ENCODE measurements around the gene PEAK3. TPM values are rescaled to one million over a fixed set of nuclear protein-coding genes. Genes with fewer than 3 reads are reported as not detected.

PEAK3 gene
- polyA plus RNA-seq, 1 experiment, result not detected

GRCh38 chr19:2230033-2230531 lies 51.9 kb downstream of the PEAK3 start:
- ChIA-PET POLR2A (no interaction called here), CTCF (interaction anchor here (1.1 to 1.6 kb wide), 2 partner anchors 15 to 86 kb away, joined by 4 to 5 read pairs; no protein-coding TSS in a partner anchor)
- Histone ChIP-seq H3K36me3 (ENCODE audit: control insufficient read depth, insufficient read depth, low read length) (peaks cover 41% of the 10 kb centered on the region), H3K27me3 (ENCODE audit: control insufficient read depth, insufficient read depth, low read length) (no peaks in the 10 kb centered on the region), H3K4me3 (ENCODE audit: low read depth, low read length) (no peak overlapping the region)
- TF ChIP-seq CTCF (IDR thresholded peaks at IDR 0.05; ENCODE audit: insufficient read depth, low read depth, low read length), result no peak
- DNase-seq (ENCODE audit: low read depth), result no peak

GRCh38 chr19:2229103-2230032 lies 52.6 kb downstream of the PEAK3 start:
- POLR2A ChIA-PET, result no interaction called here
- Histone ChIP-seq H3K36me3 (ENCODE audit: control insufficient read depth, insufficient read depth, low read length) (peaks cover 47% of the 10 kb centered on the region), H3K4me3 (ENCODE audit: low read depth, low read length) (no peak overlapping the region), H3K27me3 (ENCODE audit: control insufficient read depth, insufficient read depth, low read length) (no peaks in the 10 kb centered on the region)
- no peak for DNase-seq (ENCODE audit: low read depth)
- CTCF ChIA-PET, result interaction anchor here (1.0 to 1.6 kb wide), 3 partner anchors 14 to 87 kb away, joined by 3 to 5 read pairs (median 4); no protein-coding TSS in a partner anchor
- no peak for TF ChIP-seq CTCF (IDR thresholded peaks at IDR 0.05; ENCODE audit: insufficient read depth, low read depth, low read length)

DNA sequence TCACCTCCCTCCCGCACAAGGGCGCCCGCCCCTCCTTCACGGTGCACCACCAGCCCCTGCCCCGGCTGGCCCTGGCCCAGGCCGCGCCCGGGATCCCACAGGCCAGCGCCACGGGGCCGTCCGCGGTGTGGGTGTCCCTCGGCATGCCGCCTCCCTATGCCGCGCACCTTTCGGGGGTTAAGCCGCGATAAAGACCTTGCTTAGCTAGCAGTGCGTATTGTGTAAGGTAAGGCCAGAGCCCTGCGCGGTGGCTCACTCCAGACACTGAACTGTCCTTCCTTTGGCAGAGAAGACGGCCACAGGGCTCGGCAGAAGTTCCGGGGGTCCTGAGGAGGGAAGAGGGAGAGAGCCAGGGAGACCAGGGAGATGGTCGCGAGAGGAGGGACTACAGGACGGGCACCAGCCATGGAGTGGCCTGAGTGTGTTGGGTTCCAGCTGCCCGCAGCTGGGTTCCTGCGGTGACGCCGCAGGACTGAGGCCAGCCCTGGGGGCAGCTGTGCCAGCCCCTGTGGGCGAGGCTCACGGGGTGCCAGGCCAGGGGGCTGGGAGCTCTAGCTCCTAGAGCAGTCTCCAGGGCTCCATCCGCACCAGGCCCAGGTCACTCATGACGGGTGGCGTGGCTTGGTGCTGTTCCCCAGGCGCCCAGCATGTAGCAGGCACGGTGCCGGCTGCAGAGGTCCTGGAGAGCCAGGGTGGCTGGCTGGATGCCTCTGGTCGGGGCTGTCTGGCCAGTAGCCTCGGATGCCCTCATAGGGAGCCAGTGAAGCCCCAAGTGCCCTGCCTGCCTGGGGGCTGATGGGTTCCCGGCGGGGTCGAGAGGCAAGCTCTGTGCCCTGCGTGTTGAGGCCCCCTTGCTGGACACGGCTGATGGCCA lies 53.6 kb downstream of the PEAK3 start:
- ChIA-PET POLR2A (no interaction called here), CTCF (interaction anchor here (1.0 to 1.3 kb wide), 2 partner anchors 17 to 20 kb away, joined by 3 read pairs; no protein-coding TSS in a partner anchor)
- no peak for TF ChIP-seq CTCF (IDR thresholded peaks at IDR 0.05; ENCODE audit: insufficient read depth, low read depth, low read length)
- no peaks in the 10 kb centered on the region for H3K27me3 ChIP-seq (ENCODE audit: control insufficient read depth, insufficient read depth, low read length)
- DNase-seq (ENCODE audit: low read depth), result no peak
- H3K4me3 ChIP-seq (ENCODE audit: low read depth, low read length), result no peak overlapping the region
- H3K36me3 ChIP-seq (ENCODE audit: control insufficient read depth, insufficient read depth, low read length), result peaks cover 44% of the 10 kb centered on the region

GRCh38 chr19:2227415-2228156 lies 54.4 kb downstream of the PEAK3 start:
- H3K27me3 ChIP-seq (ENCODE audit: control insufficient read depth, insufficient read depth, low read length), result no peaks in the 10 kb centered on the region
- TF ChIP-seq CTCF (IDR thresholded peaks at IDR 0.05; ENCODE audit: insufficient read depth, low read depth, low read length), result no peak
- peaks cover 40% of the 10 kb centered on the region for H3K36me3 ChIP-seq (ENCODE audit: control insufficient read depth, insufficient read depth, low read length)
- H3K4me3 ChIP-seq (ENCODE audit: low read depth, low read length), result no peak overlapping the region
- POLR2A ChIA-PET, result no interaction called here
- CTCF ChIA-PET, result interaction anchor here (1.3 kb wide), 1 partner anchor 19 kb away, joined by 3 read pairs; no protein-coding TSS in a partner anchor
- no peak for DNase-seq (ENCODE audit: low read depth)

Data from BJ (cell line).